H1 (cell line): Measurements from ENCODE around the gene RPLP2. TPM values are rescaled to one million over a fixed set of nuclear protein-coding genes. Genes with fewer than 3 reads are reported as not detected.

Source experiments
- CTCF ChIA-PET: fragments of 300-600 bp; sonication (Branson Sonifier 250); formaldehyde crosslinking; loops from one replicate; lab custom pipeline; 2021; ENCODE audit not compliant: partially characterized antibody; lab: Charles Lee
- POLR2A ChIA-PET: fragments of 300-600 bp; sonication (Branson Sonifier 250); formaldehyde crosslinking; loops from one replicate; lab custom pipeline; 2021; ENCODE audit warnings: inconsistent platforms; ENCODE audit not compliant: partially characterized antibody; lab: Charles Lee
- DNase-seq, 2 experiments: peaks; one replicate each; pipeline versions ENCODE4 v3.0.0 to v3.0.0-alpha.2; 2010 to 2022; ENCODE audit warnings: low spot score in 2 of 2, low read depth in 1 of 2, mixed read lengths in 1 of 2
- FAIRE-seq: peaks from 2 replicates; lab custom pipeline; 2011; peaks lifted over from hg19 to GRCh38; lab: Jason Lieb, UNC
- H2AFZ ChIP-seq: 2 replicates; pipeline ENCODE4 v1.8.1; 2012; ENCODE audit warnings: low read length, inconsistent platforms
- H2AK5ac ChIP-seq: 2 replicates; pipeline ENCODE4 v1.6.1; 2013; ENCODE audit warnings: low read depth, low read length
- H2BK120ac ChIP-seq: replicated peaks from 2 replicates; pipeline ENCODE3; 2013; ENCODE audit warnings: low read depth, low read length, inconsistent platforms
- H2BK12ac ChIP-seq: 2 replicates; pipeline ENCODE4 v1.6.1; 2013; ENCODE audit warnings: low read depth, low read length
- H2BK15ac ChIP-seq: 2 replicates; pipeline ENCODE4 v1.6.1; 2013; ENCODE audit warnings: low read length
- H2BK20ac ChIP-seq: 2 replicates; pipeline ENCODE4 v1.6.1; 2013; ENCODE audit warnings: low read length
- H2BK5ac ChIP-seq: 2 replicates; pipeline ENCODE4 v1.6.1; 2013; ENCODE audit warnings: low read depth, low read length
- H3K14ac ChIP-seq: 2 replicates; pipeline ENCODE4 v1.6.1; 2013; ENCODE audit warnings: inconsistent platforms; ENCODE audit not compliant: insufficient read length
- H3K18ac ChIP-seq: 2 replicates; pipeline ENCODE4 v1.6.1; 2013; ENCODE audit warnings: low read length; ENCODE audit errors: extremely low read depth
- H3K23ac ChIP-seq: 2 replicates; pipeline ENCODE4 v1.6.1; 2013; ENCODE audit warnings: inconsistent platforms; ENCODE audit not compliant: insufficient read length
- H3K23me2 ChIP-seq: 2 replicates; pipeline ENCODE4 v1.6.1; 2013; ENCODE audit warnings: low read depth, low read length
- H3K27ac ChIP-seq: 2 replicates; pipeline ENCODE4 v1.6.1; 2011; ENCODE audit warnings: low read depth, low read length, inconsistent platforms
- H3K27me3 ChIP-seq, 4 experiments: replicated peaks in 1 of 4; 1 replicate in 1 of 4; 2 replicates in 3 of 4; pipeline versions ENCODE4 v1.6.1 to v1.8.1; 2011 to 2013; ENCODE audit warnings: low read length in 3 of 4, mild to moderate bottlenecking in 3 of 4, inconsistent platforms in 2 of 4, mixed read lengths in 2 of 4, moderate library complexity in 1 of 4; ENCODE audit not compliant: control insufficient read depth in 3 of 4, insufficient read depth in 3 of 4; ENCODE audit errors: extremely low read depth in 1 of 4
- H3K36me3 ChIP-seq, 4 experiments: 2 replicates each; pipeline versions ENCODE4 v1.6.1 to v1.8.1; 2011 to 2013; ENCODE audit warnings: mild to moderate bottlenecking in 4 of 4, low read length in 3 of 4, moderate library complexity in 2 of 4, control low read depth in 1 of 4, inconsistent platforms in 1 of 4; ENCODE audit not compliant: insufficient read depth in 4 of 4, control insufficient read depth in 2 of 4
- H3K4ac ChIP-seq: replicated peaks from 2 replicates; pipeline ENCODE3; 2013; ENCODE audit warnings: low read length, low read depth, mixed read lengths, inconsistent platforms; ENCODE audit not compliant: insufficient read length
- H3K4me1 ChIP-seq, 4 experiments: replicated peaks in 1 of 4; 1 replicate in 1 of 4; 2 replicates in 3 of 4; pipeline versions ENCODE4 v1.6.1 to v1.8.1; 2011 to 2013; ENCODE audit warnings: low read length in 3 of 4, inconsistent platforms in 2 of 4, mixed read lengths in 1 of 4; ENCODE audit not compliant: insufficient read depth in 4 of 4, control insufficient read depth in 3 of 4
- H3K4me2 ChIP-seq, 2 experiments: 2 replicates each; pipeline versions ENCODE4 v1.6.1 to v1.8.1; 2011 to 2013; ENCODE audit warnings: low read depth in 2 of 2, low read length in 2 of 2, control low read depth in 1 of 2, inconsistent platforms in 1 of 2, mild to moderate bottlenecking in 1 of 2; ENCODE audit not compliant: insufficient read depth in 1 of 2
- H3K4me3 ChIP-seq, 4 experiments: fragments of 200-600, 300-600 bp in 1 of 4; sonication (generic), shearing (Covaris generic), sonication (Bioruptor Twin) in 1 of 4; 2 replicates each; pipeline versions ENCODE4 v1.5.1 to v1.8.1; 2011 to 2016; ENCODE audit warnings: low read length in 4 of 4, low read depth in 3 of 4, control low read depth in 2 of 4, inconsistent platforms in 2 of 4, mild to moderate bottlenecking in 2 of 4, mixed read lengths in 1 of 4, moderate library complexity in 1 of 4; ENCODE audit not compliant: insufficient read depth in 2 of 4; ENCODE audit errors: extremely low read depth in 1 of 4
- H3K56ac ChIP-seq: replicated peaks from 2 replicates; pipeline ENCODE3; 2013; ENCODE audit warnings: low read depth, mild to moderate bottlenecking, mixed read lengths, low read length, inconsistent platforms; ENCODE audit not compliant: insufficient read length
- H3K79me1 ChIP-seq: 2 replicates; pipeline ENCODE4 v1.6.1; 2013; ENCODE audit warnings: low read depth, low read length, control low read depth
- H3K79me2 ChIP-seq, 2 experiments: 2 replicates each; pipeline versions ENCODE4 v1.6.1 to v1.8.1; 2012 to 2013; ENCODE audit warnings: low read length in 2 of 2, mild to moderate bottlenecking in 2 of 2, inconsistent platforms in 1 of 2; ENCODE audit not compliant: insufficient read depth in 2 of 2, control insufficient read depth in 1 of 2
- H3K9ac ChIP-seq, 4 experiments: replicated peaks in 1 of 4; 1 replicate in 1 of 4; 2 replicates in 3 of 4; pipeline versions ENCODE4 v1.6.1 to v1.8.1; 2011 to 2013; ENCODE audit warnings: low read depth in 3 of 4, low read length in 3 of 4, control low read depth in 2 of 4, mild to moderate bottlenecking in 2 of 4, moderate library complexity in 2 of 4, inconsistent platforms in 1 of 4; ENCODE audit errors: extremely low read depth in 1 of 4
- H3K9me3 ChIP-seq, 2 experiments: 2 replicates each; pipeline versions ENCODE4 v1.6.1 to v1.8.1; 2012 to 2013; ENCODE audit warnings: mild to moderate bottlenecking in 2 of 2, moderate library complexity in 2 of 2, control low read depth in 1 of 2, inconsistent platforms in 1 of 2, low read depth in 1 of 2, low read length in 1 of 2, mixed read lengths in 1 of 2; ENCODE audit not compliant: insufficient read depth in 2 of 2
- H4K20me1 ChIP-seq, 2 experiments: replicated peaks in 1 of 2; 2 replicates each; pipeline versions ENCODE3 to v1.8.1; 2011 to 2013; ENCODE audit warnings: inconsistent platforms in 2 of 2, low read length in 2 of 2, mild to moderate bottlenecking in 1 of 2; ENCODE audit not compliant: insufficient read depth in 2 of 2, control insufficient read depth in 1 of 2
- H4K5ac ChIP-seq: 2 replicates; pipeline ENCODE4 v1.6.1; 2013; ENCODE audit warnings: low read length, low read depth, mixed read lengths, inconsistent platforms; ENCODE audit not compliant: insufficient read length
- H4K8ac ChIP-seq: 2 replicates; pipeline ENCODE4 v1.8.0; 2013; ENCODE audit warnings: mild to moderate bottlenecking, moderate library complexity, low read length, inconsistent platforms; ENCODE audit not compliant: insufficient read depth; ENCODE audit errors: extremely low read depth
- H4K91ac ChIP-seq: replicated peaks from 2 replicates; pipeline ENCODE3; 2013; ENCODE audit warnings: low read length, mixed read lengths, inconsistent platforms; ENCODE audit not compliant: insufficient read length
- ASH2L ChIP-seq: fragments of 200-600, 300-600 bp; sonication (generic); IDR thresholded peaks from one replicate; pipeline ENCODE4 v1.7.1; 2017; ENCODE audit warnings: low read length
- CBX5 ChIP-seq: fragments of 300-800, 300-1000 bp; sonication (generic); IDR thresholded peaks from 2 replicates; pipeline ENCODE4 v1.7.1; 2016; ENCODE audit warnings: antibody characterized with exemption, low read length, low read depth
- CHD2 ChIP-seq: IDR thresholded peaks from 2 replicates; pipeline ENCODE4 v1.6.1; 2012; ENCODE audit warnings: low read length, improper control_type of control experiment
- CTBP2 ChIP-seq: IDR thresholded peaks from 2 replicates; pipeline ENCODE4 v1.7.0; 2011; ENCODE audit warnings: borderline replicate concordance, mild to moderate bottlenecking, moderate library complexity, mixed read lengths, low read length; ENCODE audit not compliant: insufficient read depth, insufficient read length
- POLR2A ChIP-seq, 2 experiments: IDR thresholded peaks; 1 replicate in 1 of 2; 2 replicates in 1 of 2; pipeline ENCODE4 v1.6.1; 2011; ENCODE audit warnings: low read depth in 2 of 2, low read length in 2 of 2, mild to moderate bottlenecking in 2 of 2; ENCODE audit errors: control extremely low read depth in 1 of 2
- RAD21 ChIP-seq, 2 experiments: IDR thresholded peaks in 1 of 2; conservative IDR thresholded peaks in 1 of 2; 2 replicates each; pipeline ENCODE4 v1.6.1; 2011; ENCODE audit warnings: low read depth in 2 of 2, low read length in 2 of 2, improper control_type of control experiment in 1 of 2, inconsistent platforms in 1 of 2, mild to moderate bottlenecking in 1 of 2, moderate library complexity in 1 of 2
- SAP30 ChIP-seq: fragments of 300-600 bp; sonication (generic); IDR thresholded peaks from 2 replicates; pipeline ENCODE4 v1.7.1; 2012; ENCODE audit warnings: low read length, moderate library complexity, mild to moderate bottlenecking, inconsistent platforms; ENCODE audit not compliant: insufficient read depth, insufficient replicate concordance
- SIX5 ChIP-seq: IDR thresholded peaks from 2 replicates; pipeline ENCODE4 v1.6.1; 2011; ENCODE audit warnings: mild to moderate bottlenecking, low read depth, low read length
- SP4 ChIP-seq: IDR thresholded peaks from 2 replicates; pipeline ENCODE4 v1.6.1; 2012; ENCODE audit warnings: low read length, inconsistent platforms
- TCF12 ChIP-seq: IDR thresholded peaks from 2 replicates; pipeline ENCODE4 v1.6.1; 2011; ENCODE audit warnings: low read depth, mild to moderate bottlenecking, low read length
- ZNF274 ChIP-seq: IDR thresholded peaks from 2 replicates; pipeline ENCODE4 v1.7.0; 2012; ENCODE audit warnings: low read length, borderline replicate concordance; ENCODE audit errors: extremely low read depth
- WGBS, 2 experiments: shearing (Covaris generic) in 1 of 2; methylation state at CpG; one replicate each; pipeline versions ENCODE4 v1.1.6 to v1.1.7; 2013 to 2015; ENCODE audit warnings: low lambda C conversion rate in 2 of 2, mixed read lengths in 2 of 2, inconsistent platforms in 1 of 2, low coverage in 1 of 2, missing lambda C conversion rate in 1 of 2; ENCODE audit not compliant: insufficient replicate concordance in 2 of 2, insufficient coverage in 1 of 2, insufficient read length in 1 of 2; ENCODE audit errors: extremely low coverage in 1 of 2, missing lambda C conversion rate in 1 of 2; 5-methylcytosine and 5-hydroxymethylcytosine counted together
- polyA plus RNA-seq, 7 experiments: library from polyadenylated mRNA; depleted of rRNA in 3 of 7; stranded (reverse) in 5 of 7; unstranded in 2 of 7; fragments of >200 nt in 5 of 7; fragments of 200-250 nt in 2 of 7; gene quantifications; 1 replicate in 5 of 7; 2 replicates in 1 of 7; 4 replicates in 1 of 7; pipeline versions ENCODE4 v1.2.1 to v1.2.3, GENCODE V29; 2011 to 2013; ENCODE audit warnings: missing spikeins in 2 of 7, mixed read lengths in 2 of 7
- total RNA-seq: library from RNA; stranded (reverse); fragmentation: NEBNext Ultra II Directional; extraction: Animal tissue kit (Norgen Biotek cat#: 25700); gene quantifications from 2 replicates; pipeline ENCODE4 v1.2.1, GENCODE V29; 2021
- TF ChIP-seq, protein P1 (sequence below): IDR thresholded peaks from 2 replicates; pipeline ENCODE4 v1.6.1; 2012; ENCODE audit warnings: inconsistent platforms

Gene RPLP2
- total and polyA plus RNA-seq, 2 of the 8 experiments (the other 6 are each of a cell fraction or from before 2014, with no cell fraction given): 1,789 to 2,106 TPM

DNA sequence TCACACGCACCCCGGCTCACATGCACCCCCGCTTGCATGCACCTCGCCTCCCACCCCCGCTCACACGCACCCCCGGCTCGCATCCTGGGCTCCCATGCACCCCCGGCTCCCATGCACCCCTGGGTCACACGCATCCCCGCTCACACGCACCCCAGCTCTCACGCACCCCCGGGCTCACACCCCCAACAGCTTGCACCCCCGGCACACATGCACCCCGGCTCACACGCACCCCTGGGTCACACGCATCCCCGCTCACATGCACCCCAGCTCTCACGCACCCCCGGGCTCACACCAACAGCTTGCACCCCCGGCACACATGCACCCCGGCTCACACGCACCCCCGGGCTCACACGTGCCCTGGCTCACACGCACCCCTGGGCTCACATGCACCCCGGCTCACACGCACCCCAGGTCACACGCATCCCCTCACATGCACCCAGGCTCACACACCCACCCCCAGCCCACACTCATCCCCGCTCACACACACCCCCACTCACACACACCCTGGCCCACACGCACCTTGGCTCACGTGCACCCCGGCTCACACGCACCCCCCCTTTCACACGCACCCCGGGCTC, 49.1 kb downstream of the RPLP2 start:
- FAIRE-seq: no peak
- no peak overlapping the region for H3K23ac ChIP-seq
- H3K9ac ChIP-seq: no peak overlapping the region
- no peak overlapping the region for H2BK5ac ChIP-seq
- H4K20me1 ChIP-seq: peaks cover 12 to 58% of the 10 kb centered on the region in 2 experiments
- no peak overlapping the region for H3K18ac ChIP-seq
- ChIA-PET CTCF (interaction anchor here (0.9 to 10.5 kb wide), 3 partner anchors 13 to 117 kb away, joined by 3 to 74 read pairs (median 17); partner anchors contain the start of gene TSPAN4), POLR2A (interaction anchor here (0.7 to 13.8 kb wide), 13 partner anchors 7 to 182 kb away, joined by 3 to 234 read pairs (median 4); partner anchors contain the start of genes CD151, POLR2L and TSPAN4)
- DNase-seq: no peak
- H2BK20ac ChIP-seq: no peak overlapping the region
- no peak overlapping the region for H4K91ac ChIP-seq
- no peak overlapping the region for H2AFZ ChIP-seq
- no peak overlapping the region for H2BK15ac ChIP-seq
- peaks cover 5% of the 10 kb centered on the region for H3K79me1 ChIP-seq
- no peak overlapping the region for H4K5ac ChIP-seq
- TF ChIP-seq RAD21 (IDR thresholded peaks at IDR 0.05 in 1 of 2, conservative IDR thresholded peaks at IDR 0.05 in 1 of 2; ENCODE audit: low read depth in 2 of 2, low read length in 2 of 2) (no peak), ASH2L (no peak), SAP30 (no peak), CHD2 (no peak), SP4 (no peak), CBX5 (no peak), CTBP2 (no peak), ZNF274 (no peak), TCF12 (no peak), POLR2A (IDR thresholded peaks at IDR 0.05; ENCODE audit: control extremely low read depth in 1 of 2, low read depth in 2 of 2, low read length in 2 of 2) (no peak), SIX5 (no peak)
- TF ChIP-seq, protein P1, sequence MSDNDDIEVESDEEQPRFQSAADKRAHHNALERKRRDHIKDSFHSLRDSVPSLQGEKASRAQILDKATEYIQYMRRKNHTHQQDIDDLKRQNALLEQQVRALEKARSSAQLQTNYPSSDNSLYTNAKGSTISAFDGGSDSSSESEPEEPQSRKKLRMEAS: no peak
- no peak overlapping the region for H2AK5ac ChIP-seq
- no peak overlapping the region for H3K56ac ChIP-seq
- no peaks in the 10 kb centered on the region for H3K79me2 ChIP-seq
- no peak overlapping the region for H3K27ac ChIP-seq
- H2BK12ac ChIP-seq: no peak overlapping the region
- peaks cover 0 to 34% (median 29%) of the 10 kb centered on the region in 4 experiments; a peak in 6 of 7 replicates for H3K4me1 ChIP-seq
- 92% methylated on average over 16 of the region's 37 CpGs; no CpG with 5 or more reads in 1 of the 2 experiments for WGBS, 2 experiments
- no peak overlapping the region for H3K4me2 ChIP-seq
- H3K9me3 ChIP-seq: no peaks in the 10 kb centered on the region
- H3K4me3 ChIP-seq: no peak overlapping the region
- no peaks in the 10 kb centered on the region for H3K36me3 ChIP-seq
- H3K23me2 ChIP-seq: no peaks in the 10 kb centered on the region
- peaks cover 0 to 2% (median 0%) of the 10 kb centered on the region in 4 experiments; a peak in 2 of 7 replicates for H3K27me3 ChIP-seq
- H4K8ac ChIP-seq: no peak overlapping the region
- H3K4ac ChIP-seq: no peak overlapping the region
- no peak overlapping the region for H2BK120ac ChIP-seq
- H3K14ac ChIP-seq: no peak overlapping the region
